VCaP (cell line): ENCODE measurements around the gene NOP56.

ENCODE experiments used
- H3K27ac ChIP-seq: fragments of 450-650 bp; 2 replicates; pipeline ENCODE4 v1.5.1; 2017
- CTCF ChIP-seq: fragments of 450-650 bp; conservative IDR thresholded peaks from 2 replicates; pipeline ENCODE4 v1.5.1; 2017; ENCODE audit warnings: mild to moderate bottlenecking, moderate library complexity

Gene NOP56

GRCh38 chr20:2705931-2706645, 53.7 kb downstream of the NOP56 start:
- H3K27ac ChIP-seq = no peak overlapping the region
- TF ChIP-seq CTCF = no peak

GRCh38 chr20:2706688-2707352, 54.4 kb downstream of the NOP56 start:
- no peak overlapping the region for H3K27ac ChIP-seq
- TF ChIP-seq CTCF = no peak

GRCh38 chr20:2707353-2708072, 55.1 kb downstream of the NOP56 start:
- H3K27ac ChIP-seq = no peak overlapping the region
- no peak for TF ChIP-seq CTCF
